Measurements from ENCODE around the gene CIAPIN1. TPM values are rescaled to one million over a fixed set of nuclear protein-coding genes. Genes with fewer than 3 reads are reported as not detected.

CIAPIN1 gene
- total RNA-seq, 1 donor from 2014 or later, result 68.6 TPM

DNA sequence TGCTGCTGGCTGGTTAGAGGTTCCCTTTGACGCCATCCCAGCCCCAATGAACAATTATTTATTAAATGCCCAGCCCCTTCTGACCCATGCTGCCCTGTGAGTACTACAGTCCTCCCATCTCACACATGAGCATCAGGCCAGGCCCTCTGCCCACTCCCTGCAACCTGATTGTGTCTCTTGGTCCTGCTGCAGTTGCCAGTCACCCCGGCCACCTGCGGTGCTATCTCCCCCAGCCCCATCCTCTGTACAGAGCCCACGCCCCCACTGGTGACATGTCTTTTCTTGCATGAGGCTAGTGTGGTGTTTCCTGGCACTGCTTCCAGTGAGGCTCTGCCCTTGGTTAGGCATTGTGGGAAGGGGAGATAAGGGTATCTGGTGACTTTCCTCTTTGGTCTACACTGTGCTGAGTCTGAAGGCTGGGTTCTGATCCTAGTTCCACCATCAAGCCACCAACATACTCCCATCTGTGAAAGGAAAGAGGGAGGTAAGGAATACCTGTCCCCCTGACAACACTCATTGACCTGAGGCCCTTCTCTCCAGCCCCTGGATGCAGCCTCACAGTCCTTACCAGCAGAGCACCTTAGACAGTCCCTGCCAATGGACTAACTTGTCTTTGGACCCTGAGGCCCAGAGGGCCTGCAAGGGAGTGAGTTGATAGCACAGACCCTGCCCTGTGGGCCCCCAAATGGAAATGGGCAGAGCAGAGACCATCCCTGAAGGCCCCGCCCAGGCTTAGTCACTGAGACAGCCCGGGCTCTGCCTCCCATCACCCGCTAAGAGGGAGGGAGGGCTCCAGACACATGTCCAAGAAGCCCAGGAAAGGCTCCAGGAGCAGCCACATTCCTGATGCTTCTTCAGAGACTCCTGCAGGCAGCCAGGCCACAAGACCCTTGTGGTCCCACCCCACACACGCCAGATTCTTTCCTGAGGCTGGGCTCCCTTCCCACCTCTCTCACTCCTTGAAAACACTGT lies 63.6 kb downstream of the CIAPIN1 start:
- DNase-seq (ENCODE audit: low read depth in 2 of 2), result no peak

DNA sequence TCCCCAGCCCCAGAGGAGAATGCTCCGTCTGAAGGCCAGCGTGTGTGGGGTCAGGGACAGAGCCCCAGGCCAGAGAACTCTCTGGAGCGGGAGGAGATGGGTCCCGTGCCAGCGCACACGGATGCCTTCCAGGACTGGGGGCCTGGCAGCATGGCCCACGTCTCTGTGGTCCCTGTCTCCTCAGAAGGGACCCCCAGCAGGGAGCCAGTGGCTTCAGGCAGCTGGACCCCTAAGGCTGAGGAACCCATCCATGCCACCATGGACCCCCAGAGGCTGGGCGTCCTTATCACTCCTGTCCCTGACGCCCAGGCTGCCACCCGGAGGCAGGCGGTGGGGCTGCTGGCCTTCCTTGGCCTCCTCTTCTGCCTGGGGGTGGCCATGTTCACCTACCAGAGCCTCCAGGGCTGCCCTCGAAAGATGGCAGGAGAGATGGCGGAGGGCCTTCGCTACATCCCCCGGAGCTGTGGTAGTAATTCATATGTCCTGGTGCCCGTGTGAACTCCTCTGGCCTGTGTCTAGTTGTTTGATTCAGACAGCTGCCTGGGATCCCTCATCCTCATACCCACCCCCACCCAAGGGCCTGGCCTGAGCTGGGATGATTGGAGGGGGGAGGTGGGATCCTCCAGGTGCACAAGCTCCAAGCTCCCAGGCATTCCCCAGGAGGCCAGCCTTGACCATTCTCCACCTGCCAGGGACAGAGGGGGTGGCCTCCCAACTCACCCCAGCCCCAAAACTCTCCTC lies 64.5 kb downstream of the CIAPIN1 start:
- DNase-seq (ENCODE audit: low read depth in 2 of 2), result no peak

DNA sequence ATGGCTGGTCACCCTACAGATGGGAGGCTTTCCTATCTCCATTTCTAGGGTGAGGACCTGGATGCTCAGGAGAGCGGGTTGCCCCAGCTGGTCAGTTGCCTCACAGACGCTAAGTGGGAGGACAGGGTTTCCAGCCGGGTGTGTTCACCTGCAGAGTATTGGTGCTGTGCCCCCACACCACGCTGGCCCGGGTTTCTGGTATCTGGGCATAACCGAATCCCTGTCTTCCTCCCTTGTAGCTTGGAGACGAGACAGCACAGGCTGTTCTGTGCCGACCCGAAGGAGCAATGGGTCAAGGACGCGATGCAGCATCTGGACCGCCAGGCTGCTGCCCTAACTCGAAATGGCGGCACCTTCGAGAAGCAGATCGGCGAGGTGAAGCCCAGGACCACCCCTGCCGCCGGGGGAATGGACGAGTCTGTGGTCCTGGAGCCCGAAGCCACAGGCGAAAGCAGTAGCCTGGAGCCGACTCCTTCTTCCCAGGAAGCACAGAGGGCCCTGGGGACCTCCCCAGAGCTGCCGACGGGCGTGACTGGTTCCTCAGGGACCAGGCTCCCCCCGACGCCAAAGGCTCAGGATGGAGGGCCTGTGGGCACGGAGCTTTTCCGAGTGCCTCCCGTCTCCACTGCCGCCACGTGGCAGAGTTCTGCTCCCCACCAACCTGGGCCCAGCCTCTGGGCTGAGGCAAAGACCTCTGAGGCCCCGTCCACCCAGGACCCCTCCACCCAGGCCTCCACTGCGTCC lies 65.2 kb downstream of the CIAPIN1 start:
- DNase-seq (ENCODE audit: low read depth in 2 of 2), result no peak

DNA sequence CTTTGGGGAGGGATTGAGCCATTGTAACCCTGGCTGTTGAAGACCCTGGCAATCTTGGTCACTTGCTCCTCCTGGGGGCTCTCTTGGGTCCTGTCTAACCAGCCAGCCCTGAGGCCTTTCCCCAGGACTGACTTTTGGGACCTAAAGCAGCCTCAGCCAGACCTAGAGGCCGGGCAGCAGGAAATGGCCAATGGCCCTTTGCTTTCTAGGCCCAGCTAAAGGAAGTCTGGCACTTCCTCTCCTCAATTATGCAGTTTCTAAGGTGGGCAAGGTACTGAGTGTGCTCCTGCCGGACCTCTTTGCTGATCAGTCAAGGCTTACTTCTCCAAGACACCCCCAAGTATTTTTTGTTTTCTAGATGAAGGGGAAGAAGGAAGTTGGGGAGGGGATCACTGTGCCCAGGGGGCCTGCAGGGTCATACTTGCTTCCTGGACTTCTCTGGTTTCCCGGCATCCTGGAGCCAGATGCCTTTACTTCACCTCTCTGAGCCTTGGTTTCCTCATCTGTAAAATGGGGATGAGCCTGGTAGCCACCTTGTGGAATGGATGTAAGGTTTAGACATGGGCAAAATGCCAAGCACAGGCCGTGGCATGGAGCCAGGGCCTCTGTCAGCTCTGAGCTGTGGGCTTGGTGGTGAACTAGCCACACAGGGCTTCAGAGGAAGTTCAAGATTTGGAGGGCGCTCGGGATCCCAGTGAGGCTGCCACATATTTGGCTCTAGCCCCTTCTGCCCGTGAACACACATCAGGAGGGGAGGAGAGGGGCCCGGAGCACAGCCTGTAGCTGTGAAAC lies 66.3 kb downstream of the CIAPIN1 start:
- peak; percentile 51 to 74 for DNase-seq (ENCODE audit: low read depth in 2 of 2)

DNA sequence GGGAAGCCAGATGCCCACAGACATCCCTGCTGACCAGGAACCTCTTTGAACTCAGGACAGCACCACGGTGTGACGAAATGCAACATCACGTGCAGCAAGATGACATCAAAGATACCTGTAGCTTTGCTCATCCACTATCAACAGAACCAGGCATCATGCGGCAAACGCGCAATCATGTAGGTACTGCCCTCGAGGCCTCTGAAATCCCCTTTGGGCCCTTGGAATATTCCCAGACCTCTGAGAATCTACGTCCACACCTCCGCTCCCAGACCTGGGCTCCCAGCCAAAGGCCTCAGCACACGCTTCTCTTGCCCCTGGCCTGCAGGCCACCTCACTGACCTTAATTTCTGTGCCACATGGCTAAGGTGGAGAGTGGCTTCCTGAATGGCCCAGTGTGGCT lies 67.6 kb downstream of the CIAPIN1 start:
- DNase-seq (ENCODE audit: low read depth in 2 of 2), result peak; percentile 30 to 49

Other genes starting within 250 kb of the CIAPIN1 start
- 50.2 and 61.0 TPM in 2 replicates for gene ARL2BP, start 202.1 kb downstream of the CIAPIN1 start, total RNA-seq
- 4.2 and 11.9 TPM in 2 replicates for gene PLLP, start 162.7 kb downstream of the CIAPIN1 start, total RNA-seq
- gene CCL22, start 88.6 kb downstream of the CIAPIN1 start, total RNA-seq, result not detected in 2 replicates
- gene CX3CL1, start 74.9 kb downstream of the CIAPIN1 start, total RNA-seq, result 1.8 and 4.0 TPM in 2 replicates
- gene CCL17, start 42.6 kb downstream of the CIAPIN1 start, total RNA-seq, result not detected in 2 replicates
- gene COQ9, start 94 bp upstream of the CIAPIN1 start, total RNA-seq, result 42.2 and 42.4 TPM in 2 replicates
- 98.3 and 136 TPM in 2 replicates for gene POLR2C, start 15.3 kb upstream of the CIAPIN1 start, total RNA-seq
- 17.2 and 19.8 TPM in 2 replicates for gene DOK4, start 39.1 kb upstream of the CIAPIN1 start, total RNA-seq
- gene CCDC102A, start 89.2 kb upstream of the CIAPIN1 start, total RNA-seq, result 8.9 and 11.6 TPM in 2 replicates
- gene ADGRG5, start 95.3 kb upstream of the CIAPIN1 start, total RNA-seq, result not detected in 2 replicates
- gene ADGRG1, start 181.2 kb upstream of the CIAPIN1 start, total RNA-seq, result 11.5 and 15.3 TPM in 2 replicates
- 1.3 and 9.2 TPM in 2 replicates for gene ADGRG3, start 220.9 kb upstream of the CIAPIN1 start, total RNA-seq
- gene DRC7, start 247.4 kb upstream of the CIAPIN1 start, total RNA-seq, result 0.13 and 0.26 TPM in 2 replicates